HFF-Myc (cell line): ENCODE measurements around the gene TOM1L2.
A peak's percentile ranks its signal among the peaks of the same experiment; 100 is the strongest.
"Not testable (repeated sequence)": the region's sequence is repeated elsewhere in the genome, so short reads cannot be mapped to it uniquely, and the experiment has no call there.

Source experiments
- DNase-seq: peaks from one replicate; pipeline ENCODE4 v3.0.0-alpha.2; 2011; ENCODE audit warnings: low read depth; ENCODE audit errors: extremely low read depth
- H3K4me3 ChIP-seq: replicated peaks from 2 replicates; pipeline ENCODE4 v1.5.1; 2011; ENCODE audit warnings: low read depth, mild to moderate bottlenecking, control low read depth, low read length
- TF ChIP-seq, protein P1 (sequence below): IDR thresholded peaks from 2 replicates; pipeline ENCODE4 v1.5.1; 2012; ENCODE audit warnings: mild to moderate bottlenecking, low read depth, low read length, control low read depth; ENCODE audit errors: missing control alignments

The TOM1L2 gene

DNA sequence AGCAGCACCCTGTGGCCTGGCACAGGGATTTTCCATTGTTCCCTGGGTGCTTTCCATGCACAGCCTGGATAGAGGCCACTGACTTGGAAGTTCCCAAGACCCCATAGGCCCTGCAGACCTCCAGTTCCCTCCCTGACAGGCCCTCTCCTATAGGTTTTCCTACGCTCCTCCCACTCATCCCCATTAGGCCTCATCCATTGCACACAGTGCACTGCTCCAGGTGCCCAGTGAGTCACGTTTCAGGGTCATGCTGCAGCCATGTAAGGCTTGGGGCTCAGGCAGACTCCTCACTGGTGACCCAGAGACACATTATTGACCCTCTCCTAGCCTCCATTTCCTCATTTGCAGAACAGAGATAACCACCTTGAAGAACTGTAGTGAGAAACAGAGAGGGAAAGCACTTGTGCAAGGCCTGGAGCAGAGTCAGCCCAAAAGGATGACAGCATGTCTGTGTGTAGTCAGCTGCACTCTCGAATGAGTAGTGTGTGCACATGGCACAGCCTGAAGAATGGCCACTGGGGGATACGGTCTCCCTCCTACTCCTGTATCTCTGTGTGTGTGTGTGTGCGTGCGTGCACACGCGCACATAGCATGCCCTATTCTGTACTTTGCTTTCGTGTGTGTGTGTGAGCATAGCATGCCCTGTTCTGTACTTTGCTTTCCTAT, 27.3 kb upstream of the TOM1L2 start:
- no peak overlapping the region for H3K4me3 ChIP-seq
- no peak for DNase-seq
- TF ChIP-seq, protein P1, sequence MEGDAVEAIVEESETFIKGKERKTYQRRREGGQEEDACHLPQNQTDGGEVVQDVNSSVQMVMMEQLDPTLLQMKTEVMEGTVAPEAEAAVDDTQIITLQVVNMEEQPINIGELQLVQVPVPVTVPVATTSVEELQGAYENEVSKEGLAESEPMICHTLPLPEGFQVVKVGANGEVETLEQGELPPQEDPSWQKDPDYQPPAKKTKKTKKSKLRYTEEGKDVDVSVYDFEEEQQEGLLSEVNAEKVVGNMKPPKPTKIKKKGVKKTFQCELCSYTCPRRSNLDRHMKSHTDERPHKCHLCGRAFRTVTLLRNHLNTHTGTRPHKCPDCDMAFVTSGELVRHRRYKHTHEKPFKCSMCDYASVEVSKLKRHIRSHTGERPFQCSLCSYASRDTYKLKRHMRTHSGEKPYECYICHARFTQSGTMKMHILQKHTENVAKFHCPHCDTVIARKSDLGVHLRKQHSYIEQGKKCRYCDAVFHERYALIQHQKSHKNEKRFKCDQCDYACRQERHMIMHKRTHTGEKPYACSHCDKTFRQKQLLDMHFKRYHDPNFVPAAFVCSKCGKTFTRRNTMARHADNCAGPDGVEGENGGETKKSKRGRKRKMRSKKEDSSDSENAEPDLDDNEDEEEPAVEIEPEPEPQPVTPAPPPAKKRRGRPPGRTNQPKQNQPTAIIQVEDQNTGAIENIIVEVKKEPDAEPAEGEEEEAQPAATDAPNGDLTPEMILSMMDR = no peak

DNA sequence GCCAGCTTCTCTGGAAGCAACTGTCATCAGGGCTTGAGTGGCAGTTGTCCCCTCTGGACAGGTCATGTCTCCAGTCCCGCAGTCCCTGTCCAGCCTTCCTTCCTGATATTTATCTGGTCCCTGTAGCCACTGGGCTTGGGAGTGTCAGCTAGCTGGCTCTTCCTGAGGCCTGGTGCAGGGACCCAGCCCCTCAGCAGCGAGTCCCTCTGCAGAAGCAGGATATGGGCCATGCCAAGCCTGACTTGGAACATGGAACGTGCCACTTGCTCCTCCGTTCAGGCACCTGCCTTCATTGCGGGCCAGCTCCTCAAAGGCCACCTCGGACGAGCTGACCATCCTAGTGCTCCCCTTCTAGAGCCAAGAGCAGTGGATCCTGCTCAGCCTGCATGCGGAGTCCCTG, 26.7 kb upstream of the TOM1L2 start:
- H3K4me3 ChIP-seq = no peak overlapping the region
- TF ChIP-seq, protein P1 = no peak
- DNase-seq = no peak

DNA sequence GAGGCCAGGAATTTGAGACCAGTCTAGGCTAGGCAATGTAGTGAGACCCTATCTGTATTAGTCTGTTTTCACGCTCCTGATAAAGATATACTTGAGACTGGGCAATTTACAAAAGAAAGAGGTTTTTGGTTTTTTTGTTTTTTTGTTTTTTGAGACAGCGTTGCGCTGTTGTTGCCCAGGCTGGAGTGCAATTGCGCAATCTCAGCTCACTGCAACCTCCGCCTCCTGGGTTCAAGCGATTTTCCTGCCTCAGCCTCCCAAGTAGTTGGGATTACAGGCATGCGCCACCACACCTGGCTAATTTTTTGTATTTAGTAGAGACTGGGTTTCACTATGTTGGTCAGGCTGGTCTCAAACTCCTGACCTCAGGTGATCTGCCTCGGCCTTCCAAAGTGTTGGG, 23.7 kb upstream of the TOM1L2 start:
- not testable (repeated sequence) for H3K4me3 ChIP-seq, DNase-seq

DNA sequence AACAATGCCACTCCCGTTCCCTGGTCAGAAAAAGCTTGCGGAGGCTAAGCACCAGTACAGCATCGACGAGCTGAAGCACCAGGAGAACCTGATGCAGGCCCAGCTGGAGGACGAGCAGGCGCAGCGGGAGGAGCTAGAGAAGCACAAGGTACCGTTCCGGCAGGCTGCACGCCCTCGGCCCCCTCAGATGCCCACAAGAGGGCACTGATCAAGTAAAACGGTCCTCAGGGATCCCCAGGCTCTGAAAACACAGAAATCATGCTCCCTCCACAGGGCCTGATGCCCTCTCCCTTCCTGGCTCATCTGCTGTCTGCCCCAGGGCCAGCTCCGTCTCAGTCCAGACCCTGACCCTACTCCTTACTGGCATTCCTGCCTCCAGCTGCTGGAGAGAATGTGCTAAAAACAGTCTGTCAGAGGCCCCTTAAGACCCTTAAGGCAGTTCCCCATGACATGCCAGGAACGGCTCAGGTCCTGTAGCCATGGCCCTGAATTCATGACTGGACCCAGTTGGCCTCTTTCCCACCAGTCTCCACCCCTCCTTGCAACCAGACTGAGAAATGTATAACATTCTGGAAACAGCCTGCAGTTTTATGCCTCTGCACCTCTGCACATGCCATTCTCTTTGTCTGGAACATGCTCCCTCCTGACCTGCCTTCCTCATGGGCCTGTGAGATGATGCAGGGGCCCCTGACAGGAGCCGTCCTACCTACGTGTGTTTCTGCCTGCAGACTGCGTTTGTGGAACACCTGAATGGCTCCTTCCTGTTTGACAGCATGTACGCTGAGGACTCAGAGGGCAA, 22.3 kb upstream of the TOM1L2 start:
- DNase-seq = no peak
- H3K4me3 ChIP-seq = no peak overlapping the region
- TF ChIP-seq, protein P1 = peak; percentile 55

DNA sequence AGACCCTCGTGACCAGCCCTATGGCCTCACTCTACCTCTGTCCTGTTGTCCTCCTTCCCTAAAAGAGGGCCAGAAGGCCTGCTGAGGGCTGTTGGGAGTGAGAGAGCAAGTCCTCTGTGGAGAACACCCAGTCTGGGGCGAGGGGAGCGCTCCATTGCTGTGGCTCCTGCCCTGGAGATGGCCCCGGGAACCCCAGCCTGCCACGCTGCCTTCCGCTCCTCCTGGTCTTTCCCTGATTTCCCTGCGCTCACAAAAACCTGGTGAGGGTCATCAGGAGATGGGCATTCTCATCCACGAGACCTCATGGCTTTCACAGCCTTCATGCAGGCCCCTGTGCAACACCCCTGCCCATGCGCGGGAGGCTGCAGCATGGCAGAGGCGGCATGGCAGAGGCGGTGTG, 21.7 kb upstream of the TOM1L2 start:
- H3K4me3 ChIP-seq = no peak overlapping the region
- TF ChIP-seq, protein P1 = no peak
- DNase-seq = no peak

DNA sequence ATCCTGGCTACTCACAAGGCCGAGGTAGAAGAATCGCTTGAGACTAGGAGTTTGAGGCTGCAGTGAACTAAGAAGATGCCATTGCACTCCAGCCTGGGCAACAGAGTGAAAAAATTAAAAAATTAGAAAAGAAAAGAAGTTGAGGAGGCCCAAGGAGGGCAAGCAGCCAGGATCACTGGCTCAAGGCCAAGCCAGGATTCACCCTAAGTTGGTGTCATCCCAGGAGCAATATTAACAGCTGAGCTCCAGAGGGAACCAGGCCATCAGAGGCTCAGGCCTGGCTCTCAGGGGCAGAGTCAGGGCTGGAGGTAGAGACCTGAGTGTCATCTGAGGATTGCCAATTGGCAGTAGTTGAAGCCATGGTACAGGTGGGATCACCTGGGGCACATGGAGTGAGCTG, 21.2 kb upstream of the TOM1L2 start:
- DNase-seq = no peak
- H3K4me3 ChIP-seq = no peak overlapping the region
- TF ChIP-seq, protein P1 = no peak

DNA sequence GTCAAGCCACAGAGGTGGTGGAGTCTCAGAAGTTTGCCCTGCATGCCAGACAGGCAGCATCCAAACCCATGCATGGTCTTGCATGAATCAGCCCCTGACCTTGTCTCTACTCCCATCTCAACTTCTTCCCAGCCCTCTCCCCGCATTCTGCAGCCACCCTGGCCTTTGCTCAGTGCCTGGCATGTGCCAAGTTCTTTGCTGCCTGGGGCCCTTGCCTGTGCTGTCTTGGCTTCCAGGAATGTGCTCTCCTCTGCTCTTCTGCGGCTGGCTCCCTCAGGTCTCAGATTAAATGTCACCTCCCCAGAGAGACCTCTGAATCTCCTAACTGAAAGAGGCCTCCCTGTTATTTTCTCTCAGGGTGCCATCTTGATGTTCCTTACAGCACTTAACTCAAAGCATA, 18.1 kb upstream of the TOM1L2 start:
- TF ChIP-seq, protein P1 = no peak
- no peak overlapping the region for H3K4me3 ChIP-seq
- no peak for DNase-seq
